Stimulated activated CD4-positive, alpha-beta T cell treated with anti-CD3 and anti-CD28 coated beads, Interleukin-4, amount 100 ng/mL, for 4 hours (primary cell): ENCODE results near the gene DOCK4.

Experiments
- DNase-seq, 2 experiments: peaks; one replicate each; pipeline ENCODE4 v3.0.0-alpha.2; 2020

DOCK4 gene

GRCh38 chr7:112160130-112160770, 45.9 kb downstream of the DOCK4 start:
- no peak for DNase-seq

- DNase-seq: no peak
Observed at GRCh38 chr7:112159351-112159750, 46.8 kb downstream of the DOCK4 start.

GRCh38 chr7:112157072-112157471, 49.1 kb downstream of the DOCK4 start:
- no peak for DNase-seq

GRCh38 chr7:112156412-112156811, 49.8 kb downstream of the DOCK4 start:
- DNase-seq: no peak

DNA sequence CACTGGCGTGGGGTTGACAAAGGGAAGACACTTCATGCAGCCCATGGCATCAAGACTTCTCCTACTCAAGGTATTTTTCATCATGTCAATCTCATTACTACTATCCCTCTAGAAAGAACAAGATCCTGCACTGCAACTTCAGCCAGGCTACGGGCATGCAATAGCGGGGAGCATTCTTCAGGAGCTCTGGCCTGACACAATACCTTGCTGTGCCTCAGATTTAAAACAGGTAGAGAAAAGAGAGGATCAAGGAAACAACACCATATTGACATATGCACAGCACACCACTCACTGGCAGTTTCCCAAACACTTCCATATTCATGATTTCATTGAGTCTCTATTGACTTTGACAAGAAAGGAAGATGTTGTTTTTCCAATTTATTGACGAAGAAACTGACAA, 51.5 kb downstream of the DOCK4 start:
- no peak for DNase-seq

GRCh38 chr7:112152186-112152585, 54.0 kb downstream of the DOCK4 start:
- DNase-seq: no peak

DNA sequence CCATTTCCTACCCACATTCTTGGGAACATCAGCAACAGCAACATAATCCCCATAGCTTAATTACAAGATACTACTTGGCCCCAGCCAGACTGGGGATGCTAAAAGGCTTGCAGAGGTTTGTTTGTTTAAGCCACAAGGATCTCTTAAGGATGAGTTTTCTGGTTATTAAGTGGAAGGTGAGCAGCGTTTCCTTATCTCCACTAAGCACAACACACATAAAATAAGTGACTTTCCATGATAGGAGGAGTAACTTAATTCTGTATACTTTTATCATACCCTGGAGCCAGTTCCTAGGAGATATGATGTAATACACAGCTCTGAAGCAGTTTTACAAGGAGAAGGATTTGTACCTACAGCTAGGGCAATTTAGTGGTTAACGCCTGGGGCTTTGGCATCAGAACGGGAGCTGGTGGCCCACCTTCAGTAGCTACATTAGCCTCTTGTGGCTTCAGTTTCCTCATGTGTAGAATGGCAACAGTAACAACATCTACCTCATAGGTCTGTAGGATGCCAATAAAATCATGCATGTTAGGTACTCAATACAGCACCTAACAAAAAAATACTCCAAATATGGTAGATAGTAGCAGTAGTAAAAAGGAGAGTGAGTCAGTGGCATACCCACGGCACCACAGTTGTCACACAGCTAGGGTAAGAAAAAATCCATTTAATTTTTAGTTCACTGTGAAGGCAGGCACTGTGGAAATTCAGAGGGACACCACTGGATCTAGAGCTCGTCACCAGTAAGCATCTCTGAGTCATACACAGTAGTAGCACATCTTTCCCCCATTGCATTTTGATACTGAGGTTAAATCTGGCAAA, 55.2 kb downstream of the DOCK4 start:
- DNase-seq: no peak

GRCh38 chr7:112149734-112150133, 56.5 kb downstream of the DOCK4 start:
- DNase-seq: no peak

DNA sequence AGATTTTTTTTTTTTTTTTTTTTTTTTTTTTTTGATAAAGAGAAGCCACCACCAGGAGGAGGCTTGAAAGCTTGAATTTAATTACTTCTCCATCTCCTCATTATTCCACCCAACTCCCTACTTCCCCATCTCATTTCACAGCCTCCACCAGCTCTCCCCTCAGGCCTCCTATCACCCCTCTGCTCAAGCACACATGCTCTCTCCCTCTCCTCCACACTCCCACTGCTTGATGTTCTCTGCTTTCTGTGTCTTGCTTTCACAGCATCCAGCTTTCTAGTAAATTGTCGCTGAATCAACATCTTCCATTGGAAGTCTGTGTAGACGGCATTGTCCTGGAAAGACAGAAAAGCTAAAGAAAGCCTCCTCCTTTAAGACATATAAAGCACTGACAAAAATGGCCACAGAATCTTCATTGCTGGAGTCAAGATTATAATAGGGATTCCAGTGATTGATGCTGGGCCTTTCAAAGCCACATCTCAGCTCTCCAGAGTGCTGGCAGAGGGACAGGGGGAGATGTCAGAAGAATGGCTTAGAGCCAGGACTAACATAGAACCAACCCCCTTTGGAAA, 58.3 kb downstream of the DOCK4 start:
- DNase-seq: no peak

DNA sequence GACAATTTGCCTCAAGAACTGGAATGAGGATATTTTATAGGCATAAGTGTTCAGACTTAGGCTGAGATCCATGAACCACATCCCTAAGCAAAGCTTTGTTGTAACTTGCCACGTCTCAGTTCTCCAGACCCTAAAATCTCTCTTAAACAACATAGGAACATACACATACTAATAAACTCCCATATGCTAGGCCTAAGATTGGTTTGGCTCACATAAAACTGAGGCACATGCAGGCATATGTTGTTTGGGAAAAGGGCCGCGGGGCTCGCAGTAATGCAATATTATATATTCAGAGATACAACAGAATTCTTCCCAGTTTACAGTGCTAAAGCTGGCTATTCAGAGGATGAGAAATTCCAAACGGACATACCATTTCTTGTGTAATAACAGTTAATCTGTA, 61.0 kb downstream of the DOCK4 start:
- DNase-seq: no peak

- no peak for DNase-seq
Observed at GRCh38 chr7:112144284-112145059, 61.7 kb downstream of the DOCK4 start.

DNA sequence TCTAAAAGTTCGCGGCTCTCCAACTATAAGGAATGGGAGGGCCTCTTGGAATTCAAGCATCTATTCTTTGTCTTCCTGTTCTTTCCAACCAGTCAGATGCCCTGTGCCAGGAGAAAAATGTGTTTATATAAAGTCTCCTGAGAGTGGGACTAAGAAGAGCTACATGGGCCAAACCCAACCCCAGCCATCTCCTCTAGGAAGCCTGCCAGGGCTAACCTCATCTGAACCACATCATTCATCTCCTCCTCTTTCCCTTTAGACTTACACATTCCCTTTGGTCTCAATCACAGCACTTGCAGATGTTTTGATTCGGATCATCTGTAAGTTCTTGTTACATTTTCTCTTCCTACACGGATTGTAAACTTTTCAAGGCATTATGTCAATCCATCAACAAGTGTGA, 62.6 kb downstream of the DOCK4 start:
- no peak for DNase-seq

DNA sequence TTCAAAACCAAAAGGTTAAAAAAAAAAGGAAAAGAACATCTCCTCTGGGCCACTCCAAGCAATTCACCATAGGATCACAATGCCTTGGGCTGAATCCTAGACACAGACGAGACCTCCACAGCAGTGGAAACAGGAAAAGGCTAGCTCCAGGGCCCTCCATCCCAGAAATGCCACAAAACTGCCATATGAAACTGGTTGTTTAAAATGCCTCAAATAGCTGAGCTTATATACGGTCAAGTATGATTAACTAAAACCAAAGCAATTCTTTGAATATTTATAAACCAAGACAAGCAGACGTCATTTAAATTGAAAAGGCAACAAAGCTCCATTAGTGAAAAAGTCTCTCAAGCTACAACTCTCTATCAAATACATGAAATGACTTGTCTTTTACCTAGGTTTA, 63.1 kb downstream of the DOCK4 start:
- no peak for DNase-seq

DNA sequence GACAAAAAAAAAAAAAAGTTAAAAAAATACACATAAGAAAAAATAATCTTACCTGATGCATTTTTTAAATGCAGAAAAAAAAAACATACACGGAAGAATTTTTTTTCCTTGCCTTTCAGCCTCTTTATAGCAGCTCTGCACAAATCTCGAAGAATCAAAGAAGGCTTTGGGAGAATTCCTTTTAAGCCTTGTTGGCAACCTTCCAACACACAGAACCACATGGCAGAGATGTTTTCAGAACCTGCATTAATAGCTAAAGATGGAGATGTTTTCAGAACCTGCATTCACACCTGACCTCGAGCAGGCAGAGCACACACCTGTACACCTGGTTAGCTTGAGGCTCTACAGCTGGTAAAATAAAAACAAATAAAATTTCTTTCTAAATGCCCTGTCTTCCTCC, 65.6 kb downstream of the DOCK4 start:
- no peak for DNase-seq

DNA sequence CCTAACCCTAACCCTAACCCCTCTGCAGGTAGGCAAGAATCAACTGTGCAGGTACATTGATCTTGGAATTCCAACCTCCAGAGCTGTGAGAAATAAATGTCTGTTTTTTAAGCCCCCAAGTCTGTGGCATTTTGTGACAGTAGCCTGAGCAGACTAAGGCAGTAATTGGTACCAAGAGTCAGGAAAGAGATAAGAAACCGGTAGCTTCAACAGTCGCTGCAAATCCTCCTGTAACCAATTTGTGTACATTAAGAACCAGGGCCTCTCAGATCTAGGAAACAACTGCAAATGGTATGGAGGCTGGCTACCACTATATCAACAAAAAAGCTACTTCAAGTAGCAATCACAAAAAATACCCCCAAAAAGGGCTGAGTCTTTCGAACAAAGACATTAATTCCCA, 67.3 kb downstream of the DOCK4 start:
- DNase-seq: no peak

GRCh38 chr7:112138325-112138852, 67.8 kb downstream of the DOCK4 start:
- no peak for DNase-seq

- no peak for DNase-seq
Observed at GRCh38 chr7:112137141-112138101, 68.8 kb downstream of the DOCK4 start.

GRCh38 chr7:112136271-112137008, 69.8 kb downstream of the DOCK4 start:
- DNase-seq: no peak

DNA sequence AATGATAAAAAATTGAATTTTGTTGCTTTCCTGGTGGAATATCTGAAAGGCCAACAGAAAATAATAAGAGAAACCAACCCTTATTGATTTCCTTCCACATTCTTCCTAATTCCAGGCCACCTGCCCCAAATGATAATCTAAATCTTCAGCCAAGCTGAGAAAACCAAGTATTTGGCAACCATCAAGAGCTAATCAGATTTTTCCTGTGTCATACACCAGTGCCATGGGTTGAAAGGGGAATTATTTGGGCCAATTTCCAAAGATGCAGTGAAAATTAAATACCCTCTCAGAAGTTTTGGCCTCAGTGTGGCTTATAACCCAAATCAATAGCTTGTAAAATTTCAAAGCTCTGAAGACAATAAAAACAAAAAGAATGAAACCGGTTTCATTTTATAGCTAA, 70.4 kb downstream of the DOCK4 start:
- DNase-seq: no peak

DNA sequence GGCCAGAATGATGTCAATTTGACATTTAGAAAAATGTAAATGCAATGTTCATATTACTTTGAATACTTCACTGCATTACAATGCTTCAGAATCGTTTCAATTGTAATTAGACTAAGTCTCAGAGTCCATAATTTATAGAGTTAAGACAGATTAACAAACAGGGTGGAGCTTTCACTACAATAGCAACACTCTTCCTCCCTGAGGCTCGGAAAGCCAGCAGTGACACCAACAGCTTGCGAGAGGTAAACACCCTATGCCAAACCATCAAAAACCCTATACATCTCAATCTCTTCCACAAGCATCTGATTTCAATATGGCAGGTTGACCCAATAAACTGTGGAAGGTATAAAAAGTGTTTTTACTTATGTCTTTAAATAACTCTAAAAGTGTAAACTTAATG, 72.2 kb downstream of the DOCK4 start:
- no peak for DNase-seq

- DNase-seq: no peak
Observed at GRCh38 chr7:112133328-112133727, 72.9 kb downstream of the DOCK4 start.
